Lower lobe of right lung (tissue), 2 donors: ENCODE data around the gene DARS1. TPM values are rescaled to one million over a fixed set of nuclear protein-coding genes. Genes with fewer than 3 reads are reported as not detected.

Source experiments
- ATAC-seq, 2 donors: fragments of 200-7000 bp; cut with Tn5 transposase; one replicate each; pipeline ENCODE4 v1.9.1; 2020 to 2022; ENCODE audit warnings: mild to moderate bottlenecking in 2 of 2, moderate library complexity in 2 of 2
- DNase-seq: peaks from one replicate; pipeline ENCODE4 v3.0.0-alpha.2; 2020
- H3K27ac ChIP-seq: fragments of 200-600 bp; one replicate; pipeline ENCODE4 v1.8.0; 2022
- H3K27me3 ChIP-seq: fragments of 200-600 bp; one replicate; pipeline ENCODE4 v1.8.0; 2022; ENCODE audit warnings: low read depth
- H3K36me3 ChIP-seq: fragments of 200-600 bp; one replicate; pipeline ENCODE4 v1.8.0; 2022; ENCODE audit warnings: mild to moderate bottlenecking
- H3K4me1 ChIP-seq: fragments of 200-600 bp; one replicate; pipeline ENCODE4 v1.8.0; 2022
- H3K4me3 ChIP-seq: fragments of 200-600 bp; one replicate; pipeline ENCODE4 v1.8.0; 2022; ENCODE audit warnings: mild to moderate bottlenecking
- H3K9me3 ChIP-seq: fragments of 200-600 bp; one replicate; pipeline ENCODE4 v1.8.0; 2022
- intact Hi-C: fragments of 100-400 bp; cut with DNase I; formaldehyde crosslinking; loops from one replicate; pipeline ENCODE4 v1.11.0; 2022
- total RNA-seq: library from RNA; stranded (reverse); fragmentation: NEBNext Ultra II Directional; extraction: Animal tissue kit (Norgen Biotek cat#: 25700); gene quantifications from one replicate; pipeline ENCODE4 v1.2.1, GENCODE V29; 2021
- TF ChIP-seq, protein P1 (sequence below): fragments of 200-600 bp; IDR thresholded peaks from one replicate; pipeline ENCODE4 v1.8.0; 2022; ENCODE audit warnings: antibody characterized with exemption, mild to moderate bottlenecking
- donor health status: DM: no; HTN: yes; CAD: no; lungs with severe emphysema.

DARS1 gene
- total RNA-seq, 1 donor from 2014 or later = 50.0 TPM

DNA sequence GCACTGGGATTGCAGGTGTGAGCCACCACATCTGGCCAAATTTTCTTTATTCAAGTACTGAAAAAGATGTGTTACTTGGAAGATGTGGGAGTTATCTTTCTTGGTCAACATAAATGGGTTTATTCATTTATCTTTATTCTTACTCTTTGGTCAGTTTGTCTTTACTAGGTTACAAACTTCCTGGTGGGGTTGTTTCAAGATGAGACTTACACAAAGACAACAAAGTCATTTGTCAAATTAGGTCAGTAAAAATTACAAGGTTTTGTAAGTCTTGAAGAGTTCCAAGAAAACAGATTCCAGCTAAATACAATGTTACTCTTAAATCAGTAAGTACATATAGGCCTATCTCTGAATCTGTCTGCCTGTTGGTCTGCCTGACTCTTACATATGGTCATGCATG is 48.9 kb downstream of the DARS1 start:
- Histone ChIP-seq H3K4me1 (no peaks in the 10 kb centered on the region), H3K4me3 (no peak overlapping the region), H3K9me3 (no peaks in the 10 kb centered on the region), H3K36me3 (peaks cover 16% of the 10 kb centered on the region), H3K27me3 (no peaks in the 10 kb centered on the region), H3K27ac (no peak overlapping the region)
- TF ChIP-seq, protein P1, sequence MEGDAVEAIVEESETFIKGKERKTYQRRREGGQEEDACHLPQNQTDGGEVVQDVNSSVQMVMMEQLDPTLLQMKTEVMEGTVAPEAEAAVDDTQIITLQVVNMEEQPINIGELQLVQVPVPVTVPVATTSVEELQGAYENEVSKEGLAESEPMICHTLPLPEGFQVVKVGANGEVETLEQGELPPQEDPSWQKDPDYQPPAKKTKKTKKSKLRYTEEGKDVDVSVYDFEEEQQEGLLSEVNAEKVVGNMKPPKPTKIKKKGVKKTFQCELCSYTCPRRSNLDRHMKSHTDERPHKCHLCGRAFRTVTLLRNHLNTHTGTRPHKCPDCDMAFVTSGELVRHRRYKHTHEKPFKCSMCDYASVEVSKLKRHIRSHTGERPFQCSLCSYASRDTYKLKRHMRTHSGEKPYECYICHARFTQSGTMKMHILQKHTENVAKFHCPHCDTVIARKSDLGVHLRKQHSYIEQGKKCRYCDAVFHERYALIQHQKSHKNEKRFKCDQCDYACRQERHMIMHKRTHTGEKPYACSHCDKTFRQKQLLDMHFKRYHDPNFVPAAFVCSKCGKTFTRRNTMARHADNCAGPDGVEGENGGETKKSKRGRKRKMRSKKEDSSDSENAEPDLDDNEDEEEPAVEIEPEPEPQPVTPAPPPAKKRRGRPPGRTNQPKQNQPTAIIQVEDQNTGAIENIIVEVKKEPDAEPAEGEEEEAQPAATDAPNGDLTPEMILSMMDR = no peak
- DNase-seq (no peak), ATAC-seq (no peak)
- intact Hi-C loops = no loop called here

DNA sequence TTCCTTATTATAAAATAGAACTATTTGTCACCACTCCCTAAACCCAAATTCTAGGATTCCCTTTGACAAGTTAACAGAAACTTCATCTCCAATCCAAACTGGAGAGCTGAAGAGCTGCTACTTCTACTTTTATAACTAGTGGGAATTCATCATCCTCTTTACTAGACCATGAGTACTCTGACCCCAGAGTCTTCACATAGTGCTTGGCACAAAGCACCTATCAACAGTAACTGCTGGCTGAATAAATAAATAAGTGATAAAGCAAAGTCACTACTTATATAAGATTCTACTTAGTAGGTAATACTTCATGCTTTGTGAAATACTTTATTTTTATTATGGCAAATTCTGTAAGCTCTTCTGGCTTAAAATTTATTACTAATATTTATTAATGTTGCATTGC is 49.5 kb downstream of the DARS1 start:
- H3K4me1 ChIP-seq = no peaks in the 10 kb centered on the region
- H3K27me3 ChIP-seq = no peaks in the 10 kb centered on the region
- DNase-seq = no peak

GRCh38 chr2:135931776-135932443 is 53.5 kb downstream of the DARS1 start:
- TF ChIP-seq, protein P1 = no peak
- no peaks in the 10 kb centered on the region for H3K4me1 ChIP-seq
- no peaks in the 10 kb centered on the region for H3K27me3 ChIP-seq
- H3K4me3 ChIP-seq = no peak overlapping the region
- H3K9me3 ChIP-seq = no peaks in the 10 kb centered on the region
- peaks cover 50% of the 10 kb centered on the region for H3K36me3 ChIP-seq
- intact Hi-C loops = no loop called here
- no peak overlapping the region for H3K27ac ChIP-seq
- no peak for DNase-seq
- no peak for ATAC-seq

More for the DNA sequence above, 49.5 kb downstream of the DARS1 start:
- Histone ChIP-seq H3K4me3 (no peak overlapping the region), H3K36me3 (peaks cover 22% of the 10 kb centered on the region), H3K27ac (no peak overlapping the region), H3K9me3 (no peaks in the 10 kb centered on the region)
- ATAC-seq = no peak
- intact Hi-C loops = no loop called here
- TF ChIP-seq, protein P1 = no peak

DNA sequence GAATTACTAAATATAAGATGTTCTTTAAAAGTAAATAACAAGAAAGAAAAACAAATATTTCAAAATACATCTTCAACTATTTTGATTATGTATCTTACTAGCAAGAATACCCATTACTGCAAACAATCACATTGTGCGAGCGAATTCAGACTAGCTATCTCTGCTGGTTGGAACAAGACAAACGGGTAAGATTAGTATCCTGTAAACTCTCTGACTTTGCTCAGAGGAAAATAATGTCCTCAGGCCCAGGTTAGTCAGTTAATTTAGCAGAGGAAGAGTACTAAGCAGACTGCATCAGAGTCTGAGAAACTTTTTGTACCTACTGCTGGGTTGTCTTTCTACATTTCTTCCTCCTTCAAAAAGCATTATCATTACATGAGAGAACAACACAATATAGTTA is 58.8 kb downstream of the DARS1 start:
- intact Hi-C loops = no loop called here
- no peak for DNase-seq
- Histone ChIP-seq H3K9me3 (no peaks in the 10 kb centered on the region), H3K27me3 (no peaks in the 10 kb centered on the region), H3K4me3 (no peak overlapping the region), H3K27ac (no peak overlapping the region), H3K4me1 (no peaks in the 10 kb centered on the region), H3K36me3 (peaks cover 51% of the 10 kb centered on the region)
- no peak for ATAC-seq
- TF ChIP-seq, protein P1 = no peak

- intact Hi-C loops = no loop called here
- TF ChIP-seq, protein P1 = no peak
These were observed 59.9 kb downstream of the DARS1 start for GRCh38 chr2:135925571-135925970.

More at GRCh38 chr2:135925571-135925970, 59.9 kb downstream of the DARS1 start:
- H3K27me3 ChIP-seq = no peaks in the 10 kb centered on the region
- H3K9me3 ChIP-seq = no peaks in the 10 kb centered on the region
- H3K4me3 ChIP-seq = no peak overlapping the region
- ATAC-seq = no peak
- no peak for DNase-seq
- peaks cover 41% of the 10 kb centered on the region for H3K36me3 ChIP-seq
- H3K27ac ChIP-seq = no peak overlapping the region
- no peaks in the 10 kb centered on the region for H3K4me1 ChIP-seq
